ENCODE data around the gene AKIRIN1.

DNA sequence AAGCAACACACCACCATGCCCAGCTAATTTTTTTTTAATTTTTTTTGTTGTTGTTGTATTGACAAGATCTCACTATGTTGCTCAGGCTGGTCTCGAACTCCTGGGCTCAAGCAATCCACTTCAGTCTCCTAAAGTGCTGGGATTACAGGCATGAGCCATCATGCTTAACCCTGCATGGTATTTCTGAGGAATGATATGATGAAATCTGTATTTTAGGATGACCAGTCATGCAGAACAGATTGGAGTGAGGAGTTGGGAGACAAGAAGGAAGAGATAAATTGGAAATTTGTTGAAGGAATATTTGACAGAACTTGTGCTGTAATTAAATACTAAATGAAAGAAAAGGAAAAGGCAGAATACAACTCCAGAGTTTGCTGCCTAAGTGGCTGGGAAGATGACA lies 30.4 kb downstream of the AKIRIN1 start:
- no peak for TF ChIP-seq RCOR1 (conservative IDR thresholded peaks at IDR 0.05; ENCODE audit: low read depth, low read length)
- no peak for TF ChIP-seq CTCF (IDR thresholded peaks at IDR 0.05 in 2 of 3, conservative IDR thresholded peaks at IDR 0.05 in 1 of 3; ENCODE audit: control insufficient read depth in 2 of 3, extremely low read depth in 1 of 3, insufficient read depth in 1 of 3, low read depth in 3 of 3, low read length in 3 of 3)
- TF ChIP-seq BRCA1 (IDR thresholded peaks at IDR 0.05; ENCODE audit: low read depth, low read length): no peak
- no peak for TF ChIP-seq GABPA (IDR thresholded peaks at IDR 0.05; ENCODE audit: low read depth)
- no peak for TF ChIP-seq TBL1XR1 (IDR thresholded peaks at IDR 0.05; ENCODE audit: low read depth, low read length)
- no peak for TF ChIP-seq ZNF274 (IDR thresholded peaks at IDR 0.05; ENCODE audit: insufficient read depth, insufficient read length)
